GM06990 (cell line): ENCODE data around the gene SUSD3.

ENCODE experiments used
- DNase-seq: peaks from one replicate; pipeline ENCODE4 v3.0.0-alpha.2; 2011; ENCODE audit not compliant: insufficient read length; ENCODE audit errors: extremely low read depth
- H3K27me3 ChIP-seq: replicated peaks from 2 replicates; pipeline ENCODE4 v1.6.0; 2011; ENCODE audit warnings: low read length; ENCODE audit not compliant: control insufficient read depth, insufficient read depth
- H3K36me3 ChIP-seq: 2 replicates; pipeline ENCODE4 v1.5.1; 2011; ENCODE audit warnings: low read length; ENCODE audit not compliant: control insufficient read depth, insufficient read depth
- H3K4me3 ChIP-seq: replicated peaks from 2 replicates; pipeline ENCODE4 v1.5.1; 2011; ENCODE audit warnings: low read depth, mild to moderate bottlenecking, control low read depth, low read length
- CTCF ChIP-seq: IDR thresholded peaks from 2 replicates; pipeline ENCODE4 v1.5.1; 2011; ENCODE audit warnings: low read length, control low read depth, mild to moderate bottlenecking, inconsistent platforms; ENCODE audit not compliant: insufficient read depth, poor library complexity, severe bottlenecking

SUSD3 gene

GRCh38 chr9:93030642-93031628 is 27.6 kb upstream of the SUSD3 start:
- H3K4me3 ChIP-seq = no peak overlapping the region
- no peak for DNase-seq
- H3K36me3 ChIP-seq = peaks cover 2% of the 10 kb centered on the region
- no peak for TF ChIP-seq CTCF
- H3K27me3 ChIP-seq = no peaks in the 10 kb centered on the region

GRCh38 chr9:93031629-93032430 is 26.7 kb upstream of the SUSD3 start:
- no peak for TF ChIP-seq CTCF
- no peak for DNase-seq
- H3K36me3 ChIP-seq = peaks cover 2% of the 10 kb centered on the region
- H3K4me3 ChIP-seq = no peak overlapping the region
- H3K27me3 ChIP-seq = no peaks in the 10 kb centered on the region

- Histone ChIP-seq H3K4me3 (no peak overlapping the region), H3K36me3 (peaks cover 2% of the 10 kb centered on the region), H3K27me3 (no peaks in the 10 kb centered on the region)
- TF ChIP-seq CTCF = no peak
- no peak for DNase-seq
Observed at GRCh38 chr9:93032545-93032944, 26.0 kb upstream of the SUSD3 start.

- no peak for TF ChIP-seq CTCF
- H3K36me3 ChIP-seq = peaks cover 2% of the 10 kb centered on the region
- no peak for DNase-seq
- no peak overlapping the region for H3K4me3 ChIP-seq
- H3K27me3 ChIP-seq = no peaks in the 10 kb centered on the region
Observed at GRCh38 chr9:93033531-93033930, 25.0 kb upstream of the SUSD3 start.

GRCh38 chr9:93035106-93035660 is 23.3 kb upstream of the SUSD3 start:
- TF ChIP-seq CTCF = no peak
- no peak overlapping the region for H3K4me3 ChIP-seq
- no peaks in the 10 kb centered on the region for H3K27me3 ChIP-seq
- peaks cover 2% of the 10 kb centered on the region for H3K36me3 ChIP-seq
- no peak for DNase-seq
